AG09319 (cell line): ENCODE data around the gene RRAGD.

ENCODE experiments used
- DNase-seq: peaks from one replicate; pipeline ENCODE4 v3.0.0-alpha.2; 2010; ENCODE audit warnings: low read depth; ENCODE audit errors: extremely low read depth
- CTCF ChIP-seq: IDR thresholded peaks from 2 replicates; pipeline ENCODE4 v1.5.1; 2011; ENCODE audit warnings: low read depth, mild to moderate bottlenecking, inconsistent platforms, low read length, moderate library complexity

RRAGD gene

GRCh38 chr6:89443658-89444057 lies 31.6 kb upstream of the RRAGD start:
- DNase-seq = no peak
- TF ChIP-seq CTCF = no peak

- no peak for TF ChIP-seq CTCF
These were observed 28.1 kb upstream of the RRAGD start for GRCh38 chr6:89440200-89440599.

GRCh38 chr6:89439014-89439413 lies 26.9 kb upstream of the RRAGD start:
- no peak for DNase-seq
- TF ChIP-seq CTCF = no peak

More at GRCh38 chr6:89440200-89440599, 28.1 kb upstream of the RRAGD start:
- DNase-seq = no peak

- no peak for TF ChIP-seq CTCF
These were observed 26.2 kb upstream of the RRAGD start for GRCh38 chr6:89438248-89438647.

GRCh38 chr6:89436226-89436625 lies 24.2 kb upstream of the RRAGD start:
- no peak for DNase-seq
- TF ChIP-seq CTCF = no peak

More at GRCh38 chr6:89438248-89438647, 26.2 kb upstream of the RRAGD start:
- DNase-seq = no peak

- no peak for TF ChIP-seq CTCF
- no peak for DNase-seq
These were observed 22.9 kb upstream of the RRAGD start for GRCh38 chr6:89434954-89435353.

- no peak for DNase-seq
- TF ChIP-seq CTCF = no peak
These were observed 22.1 kb upstream of the RRAGD start for GRCh38 chr6:89434150-89434499.
